ENCODE results near the gene CERK.
A peak's percentile ranks its signal among the peaks of the same experiment; 100 is the strongest.

The CERK gene

GRCh38 chr22:46710806-46711205, 27.2 kb downstream of the CERK start:
- Mint-ChIP-seq H3K4me1 (peaks cover 16% of the 10 kb centered on the region), H3K9me3 (no peaks in the 10 kb centered on the region)
- ATAC-seq = no peak

DNA sequence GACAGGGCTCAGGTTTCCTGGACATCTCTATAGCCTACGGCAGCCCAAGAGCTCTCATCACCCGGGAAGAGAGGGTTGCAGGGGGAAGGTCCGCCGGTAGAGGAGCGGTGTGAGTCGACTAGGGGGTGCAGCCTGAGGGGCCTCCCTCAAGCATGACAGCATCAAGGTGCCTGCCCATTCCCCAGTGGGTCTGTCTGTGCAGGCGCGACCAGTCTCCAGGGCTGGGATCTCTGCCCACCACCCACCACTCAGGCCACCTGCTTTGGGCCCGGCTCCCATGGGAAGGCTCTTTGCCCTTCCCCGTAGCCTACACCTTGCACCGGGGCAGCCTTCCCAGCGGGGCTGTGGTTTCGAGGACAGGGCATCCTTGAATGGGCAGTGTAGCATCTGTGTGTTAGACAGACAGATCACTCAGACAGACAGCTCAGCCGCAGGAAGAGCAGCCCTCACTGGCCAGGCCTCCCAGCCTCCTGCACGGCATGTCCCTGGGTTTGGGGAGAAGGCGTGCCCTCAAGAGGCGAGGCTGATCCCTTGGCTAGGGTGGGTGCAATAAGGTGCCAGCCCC, 29.2 kb downstream of the CERK start:
- no peak for DNase-seq (ENCODE audit: low spot score in 2 of 2)
- ATAC-seq = no peak
- H3K27ac Mint-ChIP-seq = peak overlapping the region; percentile 14
- no peak overlapping the region for H3K4me3 Mint-ChIP-seq
- H3K4me1 Mint-ChIP-seq = peaks cover 25% of the 10 kb centered on the region
- H3K36me3 Mint-ChIP-seq = peaks cover 100% of the 10 kb centered on the region
- no peaks in the 10 kb centered on the region for H3K9me3 Mint-ChIP-seq

More at GRCh38 chr22:46710806-46711205, 27.2 kb downstream of the CERK start:
- DNase-seq (ENCODE audit: low spot score in 2 of 2) = no peak
- H3K4me3 Mint-ChIP-seq = no peak overlapping the region
- H3K36me3 Mint-ChIP-seq = peaks cover 100% of the 10 kb centered on the region
- H3K27ac Mint-ChIP-seq = no peak overlapping the region

GRCh38 chr22:46707827-46708570, 30.1 kb downstream of the CERK start:
- Mint-ChIP-seq H3K9me3 (no peaks in the 10 kb centered on the region), H3K27ac (no peak overlapping the region), H3K4me3 (no peak overlapping the region), H3K36me3 (peaks cover 100% of the 10 kb centered on the region), H3K4me1 (peaks cover 25% of the 10 kb centered on the region)
- ATAC-seq (no peak), DNase-seq (ENCODE audit: low spot score in 2 of 2) (no peak)

- Mint-ChIP-seq H3K27ac (no peak overlapping the region), H3K9me3 (no peaks in the 10 kb centered on the region), H3K4me1 (peaks cover 22% of the 10 kb centered on the region), H3K4me3 (no peak overlapping the region), H3K36me3 (peaks cover 100% of the 10 kb centered on the region)
- DNase-seq (ENCODE audit: low spot score in 2 of 2) (no peak), ATAC-seq (no peak)
These were observed 30.7 kb downstream of the CERK start for GRCh38 chr22:46707305-46707704.

DNA sequence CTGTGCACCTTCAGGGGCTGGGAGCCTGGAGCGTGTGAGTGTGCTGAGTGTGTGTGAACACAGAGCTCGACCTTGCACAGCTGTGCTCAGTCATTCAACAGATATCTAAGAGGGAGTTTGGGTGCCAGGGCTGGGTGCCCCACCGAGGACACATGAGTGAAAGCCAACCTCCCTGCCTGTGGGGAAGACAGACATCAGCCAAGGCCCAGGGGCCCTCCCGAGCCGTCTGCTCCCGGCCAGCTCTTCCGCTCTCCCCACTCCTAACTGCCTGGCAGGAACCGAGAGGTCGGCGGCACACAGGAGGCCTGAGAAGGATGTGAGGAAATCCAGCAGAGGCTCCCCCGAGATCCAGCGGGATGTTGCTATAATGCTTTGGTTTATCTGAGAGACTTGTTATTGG, 32.0 kb downstream of the CERK start:
- no peaks in the 10 kb centered on the region for H3K9me3 Mint-ChIP-seq
- ATAC-seq (no peak), DNase-seq (ENCODE audit: low spot score in 2 of 2) (no peak)
- H3K36me3 Mint-ChIP-seq = peaks cover 100% of the 10 kb centered on the region
- H3K4me1 Mint-ChIP-seq = peaks cover 21% of the 10 kb centered on the region
- peak overlapping the region; percentile 62 for H3K27ac Mint-ChIP-seq
- no peak overlapping the region for H3K4me3 Mint-ChIP-seq

- Mint-ChIP-seq H3K36me3 (peaks cover 100% of the 10 kb centered on the region), H3K27ac (no peak overlapping the region), H3K9me3 (no peaks in the 10 kb centered on the region), H3K4me1 (peaks cover 17% of the 10 kb centered on the region), H3K4me3 (no peak overlapping the region)
- no peak for DNase-seq (ENCODE audit: low spot score in 2 of 2)
- no peak for ATAC-seq
These were observed 34.1 kb downstream of the CERK start for GRCh38 chr22:46703996-46704370.

DNA sequence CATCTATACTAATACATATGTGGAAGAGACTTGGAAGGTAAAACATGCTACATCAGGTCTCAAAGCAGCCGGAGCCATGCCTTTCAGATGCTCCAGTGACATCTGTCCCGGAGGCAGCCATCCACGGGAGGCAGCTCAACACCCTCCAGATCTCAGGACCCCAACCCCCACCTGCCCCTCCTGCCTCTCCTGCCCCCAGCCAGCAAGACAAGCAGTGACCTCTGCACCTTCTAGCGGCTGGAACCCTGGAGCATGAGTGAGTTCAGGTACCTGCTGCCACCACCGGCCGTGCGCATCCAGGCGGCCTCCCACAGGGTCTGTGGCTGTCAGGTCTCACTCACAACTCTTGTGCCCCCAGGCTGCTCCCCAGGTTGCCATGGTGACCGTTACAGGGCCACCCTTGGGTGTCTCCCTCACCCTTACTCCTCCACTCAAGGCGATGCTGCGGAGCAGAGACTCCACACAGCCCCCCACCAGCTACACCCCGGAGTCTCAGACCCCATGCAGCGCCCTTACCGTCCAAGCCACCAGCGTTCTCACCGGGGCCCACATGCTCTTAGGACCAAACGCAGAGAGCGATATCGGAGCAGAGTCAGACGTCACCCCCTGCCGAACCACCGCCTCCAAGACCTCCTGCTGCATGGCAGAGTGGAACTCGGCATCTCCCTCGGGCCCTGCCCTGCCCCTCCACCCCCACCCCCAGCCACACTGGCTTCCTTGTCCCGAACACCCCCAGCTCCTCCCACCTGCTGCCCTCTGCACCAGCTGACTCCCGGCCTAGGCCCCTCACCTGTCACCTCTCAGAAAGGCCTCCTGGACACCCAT, 34.7 kb downstream of the CERK start:
- DNase-seq (ENCODE audit: low spot score in 2 of 2) (no peak), ATAC-seq (no peak)
- H3K4me1 Mint-ChIP-seq = peaks cover 16% of the 10 kb centered on the region
- no peak overlapping the region for H3K4me3 Mint-ChIP-seq
- H3K27ac Mint-ChIP-seq = no peak overlapping the region
- no peaks in the 10 kb centered on the region for H3K9me3 Mint-ChIP-seq
- peaks cover 100% of the 10 kb centered on the region for H3K36me3 Mint-ChIP-seq

DNA sequence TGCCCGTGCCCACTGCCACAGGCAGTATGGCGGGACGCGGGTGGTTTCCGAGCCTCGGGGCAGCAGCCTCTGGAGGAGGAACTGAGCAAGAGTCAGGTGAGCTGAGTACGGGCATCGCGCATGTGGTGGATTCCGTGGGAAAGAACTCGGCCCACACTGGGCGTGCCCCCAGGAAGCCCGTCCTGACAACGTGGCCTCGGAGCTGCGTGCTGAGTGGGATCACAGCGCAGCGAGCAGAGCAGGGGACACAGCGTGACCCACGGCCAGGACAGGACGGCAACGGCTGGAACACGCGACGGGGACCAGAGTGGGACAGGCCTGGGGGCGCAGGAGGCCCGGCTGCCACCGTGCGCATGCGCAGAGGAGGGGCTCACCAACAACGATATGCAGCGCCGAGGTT, 36.8 kb downstream of the CERK start:
- Mint-ChIP-seq H3K36me3 (peaks cover 100% of the 10 kb centered on the region), H3K9me3 (no peaks in the 10 kb centered on the region), H3K4me3 (no peak overlapping the region), H3K27ac (no peak overlapping the region), H3K4me1 (peaks cover 14% of the 10 kb centered on the region)
- ATAC-seq (no peak), DNase-seq (ENCODE audit: low spot score in 2 of 2) (no peak)

DNA sequence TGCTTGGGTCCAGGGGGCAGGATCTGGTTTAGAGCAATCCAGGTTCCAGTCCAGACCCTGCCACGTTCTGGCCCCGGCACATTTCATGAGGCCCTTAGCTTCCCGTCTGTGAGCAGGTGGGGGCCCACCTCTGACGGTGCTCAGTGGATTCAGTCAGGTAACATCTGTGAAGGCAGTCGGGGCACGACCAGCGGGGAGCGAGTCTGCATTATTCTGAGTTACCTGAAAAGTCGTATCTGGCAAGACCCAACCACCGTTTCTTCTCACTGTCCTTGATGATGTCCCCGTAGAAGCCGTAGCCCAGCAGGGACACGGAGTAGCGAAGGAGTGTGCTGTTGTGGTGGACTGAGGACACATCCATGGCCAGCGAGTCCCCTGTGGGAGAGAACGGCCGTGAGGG, 39.0 kb downstream of the CERK start:
- no peak overlapping the region for H3K4me3 Mint-ChIP-seq
- H3K27ac Mint-ChIP-seq = no peak overlapping the region
- no peaks in the 10 kb centered on the region for H3K4me1 Mint-ChIP-seq
- no peaks in the 10 kb centered on the region for H3K9me3 Mint-ChIP-seq
- peaks cover 100% of the 10 kb centered on the region for H3K36me3 Mint-ChIP-seq
- ATAC-seq = no peak
- no peak for DNase-seq (ENCODE audit: low spot score in 2 of 2)

DNA sequence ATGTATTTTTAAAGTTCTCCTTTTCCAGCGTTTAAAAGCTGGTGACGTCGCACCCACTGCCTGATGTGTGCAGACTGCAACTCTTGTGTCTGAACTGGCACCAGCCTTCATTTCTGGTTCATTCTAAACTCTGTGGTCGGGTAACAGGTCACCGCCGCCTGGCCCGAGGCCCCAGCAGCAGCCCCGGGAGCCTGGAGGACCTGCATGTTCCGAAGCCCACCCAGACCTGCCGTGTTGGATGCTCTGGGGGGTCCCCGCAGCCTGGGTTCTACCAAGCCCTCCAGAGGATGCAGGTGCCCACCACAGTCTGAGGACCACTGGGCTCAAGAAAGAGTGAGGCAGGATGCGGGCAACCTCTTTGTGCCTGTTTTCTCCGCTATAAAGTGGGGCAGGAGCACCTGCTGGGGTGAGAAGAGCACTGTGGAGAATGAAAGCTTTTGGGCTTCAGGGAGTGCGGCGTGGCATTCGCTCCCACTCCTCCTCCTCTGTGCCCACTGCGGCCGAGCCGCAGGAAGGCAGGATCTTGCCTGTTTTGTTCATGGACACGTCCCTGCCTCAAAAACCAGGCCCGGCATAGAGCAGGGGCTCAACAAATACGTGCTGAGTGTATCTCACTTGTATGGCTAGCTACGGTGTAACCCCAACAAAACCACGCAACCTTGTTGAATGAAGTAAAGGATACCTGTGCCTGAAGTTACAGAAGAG, 40.1 kb downstream of the CERK start:
- Mint-ChIP-seq H3K27ac (no peak overlapping the region), H3K9me3 (no peaks in the 10 kb centered on the region), H3K4me3 (no peak overlapping the region), H3K36me3 (peaks cover 100% of the 10 kb centered on the region), H3K4me1 (no peaks in the 10 kb centered on the region)
- ATAC-seq = no peak
- DNase-seq (ENCODE audit: low spot score in 2 of 2) = no peak

GRCh38 chr22:46696614-46697013, 41.4 kb downstream of the CERK start:
- no peak for ATAC-seq
- H3K4me1 Mint-ChIP-seq = no peaks in the 10 kb centered on the region
- H3K4me3 Mint-ChIP-seq = no peak overlapping the region
- H3K27ac Mint-ChIP-seq = peak overlapping the region; percentile 67
- no peak for DNase-seq (ENCODE audit: low spot score in 2 of 2)
- H3K36me3 Mint-ChIP-seq = peaks cover 100% of the 10 kb centered on the region
- H3K9me3 Mint-ChIP-seq = no peaks in the 10 kb centered on the region

- ATAC-seq (no peak), DNase-seq (ENCODE audit: low spot score in 2 of 2) (no peak)
- H3K4me3 Mint-ChIP-seq = no peak overlapping the region
- H3K4me1 Mint-ChIP-seq = no peaks in the 10 kb centered on the region
- H3K36me3 Mint-ChIP-seq = peaks cover 100% of the 10 kb centered on the region
- H3K27ac Mint-ChIP-seq = peak overlapping the region; percentile 67
- H3K9me3 Mint-ChIP-seq = no peaks in the 10 kb centered on the region
These were observed 41.9 kb downstream of the CERK start for GRCh38 chr22:46696229-46696518.

DNA sequence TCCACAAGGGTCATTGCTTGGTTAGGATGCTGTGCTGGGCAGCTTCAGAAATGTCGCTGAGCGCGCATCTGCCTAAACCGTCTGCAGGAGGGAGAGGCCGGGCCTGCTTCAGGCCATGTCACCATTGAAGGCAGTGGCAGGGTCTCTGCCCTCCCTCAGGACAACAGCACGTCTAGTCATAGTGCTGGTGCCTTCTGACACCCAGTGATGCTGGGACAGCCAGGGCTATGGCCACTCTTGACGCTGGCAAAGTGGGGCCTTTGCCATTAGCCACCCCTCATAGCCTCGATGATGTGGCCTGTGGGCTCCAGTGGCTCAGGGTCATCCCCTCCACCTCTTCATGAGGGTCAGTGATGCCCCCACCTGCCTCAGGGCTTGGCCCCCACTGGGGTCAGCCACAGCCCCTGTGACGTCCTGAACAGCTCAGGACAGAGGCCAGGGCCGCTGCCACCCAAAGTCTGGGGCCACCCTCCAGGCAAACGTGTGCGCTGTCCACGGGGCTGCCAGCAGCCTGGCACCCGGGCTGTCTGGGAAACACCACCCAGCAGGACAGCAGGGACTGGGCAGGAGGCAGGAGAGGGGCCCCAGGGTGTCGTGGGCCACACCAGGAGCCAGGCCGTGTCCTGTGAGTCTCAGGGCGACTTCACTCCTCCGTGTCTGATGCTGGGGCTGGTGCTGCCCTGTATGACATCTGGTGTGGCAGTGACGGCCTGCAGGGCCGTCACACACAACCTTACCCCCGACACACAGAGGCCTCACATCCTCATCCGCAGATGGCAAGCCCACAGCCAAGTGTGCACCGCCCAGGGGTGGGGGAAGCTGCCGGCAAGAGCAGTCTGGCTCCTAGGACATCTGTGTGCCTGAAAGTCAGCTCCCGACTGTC, 42.5 kb downstream of the CERK start:
- peaks cover 100% of the 10 kb centered on the region for H3K36me3 Mint-ChIP-seq
- DNase-seq (ENCODE audit: low spot score in 2 of 2) = no peak
- H3K4me1 Mint-ChIP-seq = no peaks in the 10 kb centered on the region
- ATAC-seq = no peak
- H3K9me3 Mint-ChIP-seq = no peaks in the 10 kb centered on the region
- no peak overlapping the region for H3K4me3 Mint-ChIP-seq
- H3K27ac Mint-ChIP-seq = peak overlapping the region; percentile 74

GRCh38 chr22:46694416-46695170, 43.5 kb downstream of the CERK start:
- Mint-ChIP-seq H3K4me1 (no peaks in the 10 kb centered on the region), H3K9me3 (no peaks in the 10 kb centered on the region), H3K27ac (peak overlapping the region; percentile 81), H3K4me3 (no peak overlapping the region), H3K36me3 (peaks cover 100% of the 10 kb centered on the region)
- no peak for ATAC-seq
- DNase-seq (ENCODE audit: low spot score in 2 of 2) = no peak
